SH-SY5Y (cell line): ENCODE measurements around the gene SDK1.

Source experiments
- GATA2 ChIP-seq: IDR thresholded peaks from 2 replicates; pipeline ENCODE4 v1.6.1; 2011; ENCODE audit warnings: mild to moderate bottlenecking, low read depth, low read length
- GATA3 ChIP-seq: IDR thresholded peaks from 2 replicates; pipeline ENCODE4 v1.6.1; 2011; ENCODE audit warnings: low read depth, mild to moderate bottlenecking, low read length, moderate library complexity

The SDK1 gene

DNA sequence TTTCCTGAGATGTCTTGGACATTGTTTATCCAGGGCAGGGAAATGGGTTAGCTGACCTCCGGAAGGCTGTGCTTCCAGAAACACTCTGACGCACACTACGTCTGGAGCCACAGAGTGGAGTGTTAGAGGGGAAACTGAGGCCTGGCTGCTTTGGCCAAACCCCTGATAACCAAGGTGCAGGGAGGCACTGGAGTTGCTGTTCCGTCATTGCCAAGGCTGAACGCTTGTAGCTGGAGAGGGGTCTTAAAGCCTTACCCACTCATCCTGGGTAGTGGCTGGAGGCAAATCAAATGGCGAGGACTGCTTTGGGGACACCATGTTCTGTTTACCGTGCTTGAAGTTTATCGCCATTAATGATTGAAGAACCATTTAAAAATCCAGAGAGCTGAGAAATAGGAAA, 776.9 kb downstream of the SDK1 start:
- TF ChIP-seq GATA3 (no peak), GATA2 (no peak)

DNA sequence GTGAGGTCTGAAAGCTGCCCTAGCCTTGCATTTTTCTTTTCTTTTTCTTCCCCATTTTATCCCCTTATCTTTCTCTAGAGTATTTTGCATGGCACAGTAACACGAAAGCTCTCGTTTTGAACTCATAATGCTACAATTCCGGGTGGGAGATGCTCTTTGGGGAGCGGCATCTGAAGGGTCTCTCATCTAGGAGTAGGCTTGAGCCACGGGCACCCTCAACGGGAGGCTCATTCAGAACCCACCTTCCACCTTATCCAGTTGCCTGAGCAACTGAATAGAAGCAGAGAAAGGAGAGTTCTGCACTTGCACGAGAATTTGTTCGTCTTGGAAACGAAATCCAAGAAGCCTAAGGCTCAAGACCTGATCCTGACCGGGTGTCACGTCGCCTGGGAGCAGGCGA, 777.5 kb downstream of the SDK1 start:
- no peak for TF ChIP-seq GATA3
- no peak for TF ChIP-seq GATA2

DNA sequence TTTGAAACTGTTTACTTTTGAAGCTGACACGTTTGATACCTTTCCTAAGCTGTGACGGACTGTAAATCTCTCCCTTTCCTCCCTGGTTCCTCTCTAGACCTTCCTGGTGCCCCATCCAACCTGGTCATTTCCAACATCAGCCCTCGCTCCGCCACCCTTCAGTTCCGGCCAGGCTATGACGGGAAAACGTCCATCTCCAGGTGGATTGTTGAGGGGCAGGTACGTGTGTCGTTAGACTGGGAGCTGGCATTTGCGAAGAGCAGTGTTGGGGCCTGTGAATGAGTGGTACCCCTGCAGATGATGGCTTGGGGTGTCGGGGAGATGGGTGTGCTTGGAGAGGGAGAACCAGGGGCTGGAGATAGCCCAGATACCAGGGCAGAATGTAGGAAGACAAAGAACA, 778.3 kb downstream of the SDK1 start:
- TF ChIP-seq GATA2 (no peak), GATA3 (no peak)

DNA sequence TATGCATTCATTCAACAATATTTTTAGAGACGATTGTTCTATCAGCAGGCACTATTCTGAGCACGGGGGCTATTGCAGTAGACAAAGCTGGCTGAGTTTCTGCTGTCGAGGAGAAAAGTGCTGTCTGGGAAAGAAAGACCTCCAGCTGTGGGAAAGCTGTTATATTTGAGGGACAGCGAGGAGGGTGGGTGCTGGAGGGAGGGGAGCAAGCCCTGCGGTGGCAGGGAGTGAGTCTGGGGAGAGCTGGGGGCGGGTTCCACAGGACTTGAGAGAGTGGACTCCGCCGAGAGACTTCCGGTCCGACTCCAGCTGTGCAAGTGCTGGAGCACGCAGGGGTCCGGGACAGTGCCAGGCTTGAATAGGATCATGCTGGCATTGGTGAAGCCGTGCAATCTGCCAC, 778.9 kb downstream of the SDK1 start:
- TF ChIP-seq GATA3 (no peak), GATA2 (no peak)

DNA sequence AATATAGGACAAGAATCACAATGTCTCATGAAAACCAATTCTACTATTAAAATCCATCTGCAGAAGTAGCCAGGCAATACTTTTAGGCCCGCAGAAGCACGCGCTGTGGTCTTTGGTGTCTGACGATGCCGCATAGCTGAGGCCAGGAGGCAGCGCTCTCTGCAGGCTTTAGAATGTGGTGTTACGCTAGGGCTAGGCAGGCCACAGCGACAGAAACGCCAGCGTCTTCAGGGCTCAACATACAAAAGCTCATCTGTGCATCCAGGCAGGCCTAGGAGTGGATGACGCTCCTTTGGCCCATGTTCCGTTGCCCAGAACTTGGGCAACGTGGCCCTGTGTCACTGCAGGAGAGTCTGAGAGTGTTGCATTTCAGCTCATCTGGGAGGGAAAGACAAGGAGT, 779.9 kb downstream of the SDK1 start:
- no peak for TF ChIP-seq GATA2
- no peak for TF ChIP-seq GATA3

DNA sequence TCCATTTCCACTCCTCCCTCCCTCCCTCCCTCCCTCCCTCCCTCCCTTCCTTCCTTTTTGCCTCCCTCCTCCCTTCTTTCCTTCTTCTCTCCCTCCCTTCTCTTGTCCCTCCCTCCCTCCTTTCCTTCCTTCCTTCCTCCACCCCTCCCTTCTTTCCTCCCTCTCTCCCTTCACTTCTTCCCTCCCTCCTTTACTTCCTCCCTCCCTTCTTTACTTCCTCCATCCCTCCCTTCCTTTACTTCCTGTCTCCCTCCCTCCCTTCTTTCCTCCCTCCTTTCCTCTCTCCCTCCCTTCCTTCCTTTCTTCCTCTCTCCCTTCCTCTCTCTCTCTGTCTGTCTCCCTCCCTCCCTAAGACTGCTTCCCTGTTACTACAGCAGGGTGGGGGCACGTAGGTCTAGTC, 782.5 kb downstream of the SDK1 start:
- no peak for TF ChIP-seq GATA2

DNA sequence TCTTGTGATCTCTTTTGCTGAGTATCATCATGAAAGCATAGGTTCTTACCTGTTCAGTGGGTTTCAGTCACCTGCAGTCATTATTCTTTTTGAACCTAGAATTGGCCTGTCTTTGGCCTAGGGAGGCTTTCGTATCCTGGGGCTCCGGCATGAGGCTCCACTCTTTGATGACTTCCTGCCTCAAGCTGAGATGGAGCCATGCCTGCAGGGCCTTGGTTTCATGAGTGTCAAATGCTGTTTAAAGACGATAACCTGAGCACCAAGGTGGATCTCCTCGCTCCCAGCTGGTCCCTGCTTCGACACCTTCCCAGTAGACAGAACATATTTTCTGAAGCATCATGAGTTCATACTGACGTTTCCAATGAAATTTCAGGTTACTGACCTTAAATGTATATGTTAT, 783.2 kb downstream of the SDK1 start:
- TF ChIP-seq GATA3 (no peak), GATA2 (no peak)

DNA sequence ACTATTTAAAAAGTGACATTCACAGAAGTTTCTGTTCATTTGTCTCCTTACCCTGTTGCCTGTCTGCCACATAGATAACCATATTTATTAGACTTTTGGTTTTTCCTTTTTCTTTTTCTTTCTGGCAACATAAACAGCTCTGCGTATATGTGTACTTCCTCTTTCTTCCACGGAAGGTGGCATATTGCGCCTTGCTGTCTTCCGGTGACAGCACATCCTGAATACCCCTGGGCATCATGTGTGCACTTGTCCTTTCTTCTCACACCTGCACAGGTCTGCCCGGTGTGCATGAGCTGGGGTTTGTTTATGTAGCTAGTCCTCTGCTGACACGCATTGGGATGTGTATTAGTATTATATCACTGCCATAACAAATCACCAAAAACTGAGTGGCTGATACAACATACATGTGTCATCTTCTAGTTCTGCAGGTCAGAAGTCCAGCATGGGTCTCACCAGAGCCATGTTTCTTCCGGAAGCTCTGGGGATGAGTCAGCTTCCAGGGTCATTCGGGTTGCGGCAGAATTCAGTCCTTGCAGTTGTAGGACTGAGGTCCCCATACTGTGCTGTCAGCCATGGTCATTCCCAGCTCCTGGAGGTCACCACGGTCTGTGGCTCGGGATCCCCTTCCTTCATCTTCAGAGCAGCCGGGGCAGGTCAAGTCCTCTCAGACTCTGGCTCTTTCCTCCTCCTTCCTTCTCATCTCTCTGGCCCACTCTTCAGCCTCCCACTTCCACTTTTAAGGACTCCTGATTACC, 785.1 kb downstream of the SDK1 start:
- no peak for TF ChIP-seq GATA3
- no peak for TF ChIP-seq GATA2

DNA sequence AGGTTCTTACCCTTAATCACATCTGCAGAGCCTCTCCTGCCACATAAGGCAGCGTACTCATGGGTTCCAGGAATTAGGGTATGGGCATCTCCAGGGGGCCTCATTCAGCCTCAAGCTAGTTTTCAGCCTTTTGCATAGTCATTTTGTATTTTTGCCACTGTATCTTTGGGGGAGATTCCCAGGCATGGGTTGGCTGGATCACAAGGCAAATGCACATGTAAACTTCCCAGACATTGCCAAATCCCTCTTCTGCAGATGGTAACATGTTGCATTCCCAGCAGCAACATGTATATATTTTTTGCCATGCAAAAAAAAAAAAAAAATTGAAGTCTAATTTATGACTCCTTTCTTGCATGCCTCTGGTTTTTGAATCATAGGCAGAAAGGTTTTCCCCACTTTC, 785.7 kb downstream of the SDK1 start:
- TF ChIP-seq GATA2 (no peak), GATA3 (no peak)

DNA sequence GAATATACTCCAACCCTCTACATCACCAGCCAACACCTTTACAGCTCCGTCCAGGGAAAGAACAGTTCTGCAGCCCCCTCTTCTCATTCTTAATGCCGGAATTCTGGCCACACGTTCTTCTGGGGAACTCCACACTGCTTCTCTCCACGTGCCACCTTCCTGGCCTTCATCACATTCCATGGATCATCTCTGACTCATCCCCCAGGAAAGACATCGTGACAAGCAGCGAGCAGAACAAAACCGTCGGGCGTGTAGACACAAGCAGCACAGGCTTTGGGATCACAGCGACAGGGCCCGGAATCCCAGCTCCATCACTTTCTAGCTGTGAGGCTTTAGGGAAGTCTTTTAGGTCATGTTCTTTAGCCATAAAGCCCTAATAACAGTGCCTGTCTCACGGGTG, 790.7 kb downstream of the SDK1 start:
- TF ChIP-seq GATA2: no peak
- TF ChIP-seq GATA3: no peak

DNA sequence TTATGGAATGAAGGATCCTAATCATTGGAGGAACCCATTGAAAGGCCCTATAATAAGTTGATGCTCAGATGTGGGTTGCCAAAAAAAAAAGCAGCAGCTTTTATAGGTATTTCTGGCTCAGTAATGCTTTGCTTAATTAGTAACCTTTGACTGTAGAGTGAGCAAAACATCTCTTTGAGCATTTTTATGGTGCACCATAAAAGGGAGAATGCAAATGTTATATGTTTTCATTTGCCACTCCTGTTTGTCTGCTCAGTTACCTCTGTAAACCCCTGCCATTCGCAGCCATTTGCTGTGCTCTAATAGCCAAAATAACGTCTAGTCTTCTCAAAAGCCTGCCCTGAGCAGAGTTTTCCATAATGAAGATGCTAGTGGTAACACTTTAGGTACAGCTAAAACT, 792.0 kb downstream of the SDK1 start:
- TF ChIP-seq GATA2 (no peak), GATA3 (no peak)

DNA sequence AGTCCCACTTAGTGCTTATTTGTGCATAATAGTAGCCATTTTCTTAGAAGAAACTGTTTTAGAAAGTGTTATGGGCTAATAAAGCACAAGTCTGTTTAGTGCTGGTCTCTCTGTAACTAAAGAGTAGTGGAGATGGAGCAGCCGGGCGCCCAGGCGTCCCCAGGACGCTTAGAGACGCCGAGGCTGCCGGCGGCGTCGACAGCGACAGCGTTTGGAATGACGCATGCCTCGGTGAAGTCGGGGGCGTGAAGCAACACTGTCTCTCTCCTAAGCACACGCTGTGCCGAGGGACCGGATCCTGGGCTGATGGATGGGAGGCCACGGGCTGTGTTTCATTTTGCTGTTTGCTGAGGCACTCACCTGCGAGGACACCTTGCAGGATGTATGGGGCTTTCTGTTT, 792.4 kb downstream of the SDK1 start:
- TF ChIP-seq GATA2: no peak
- TF ChIP-seq GATA3: no peak

DNA sequence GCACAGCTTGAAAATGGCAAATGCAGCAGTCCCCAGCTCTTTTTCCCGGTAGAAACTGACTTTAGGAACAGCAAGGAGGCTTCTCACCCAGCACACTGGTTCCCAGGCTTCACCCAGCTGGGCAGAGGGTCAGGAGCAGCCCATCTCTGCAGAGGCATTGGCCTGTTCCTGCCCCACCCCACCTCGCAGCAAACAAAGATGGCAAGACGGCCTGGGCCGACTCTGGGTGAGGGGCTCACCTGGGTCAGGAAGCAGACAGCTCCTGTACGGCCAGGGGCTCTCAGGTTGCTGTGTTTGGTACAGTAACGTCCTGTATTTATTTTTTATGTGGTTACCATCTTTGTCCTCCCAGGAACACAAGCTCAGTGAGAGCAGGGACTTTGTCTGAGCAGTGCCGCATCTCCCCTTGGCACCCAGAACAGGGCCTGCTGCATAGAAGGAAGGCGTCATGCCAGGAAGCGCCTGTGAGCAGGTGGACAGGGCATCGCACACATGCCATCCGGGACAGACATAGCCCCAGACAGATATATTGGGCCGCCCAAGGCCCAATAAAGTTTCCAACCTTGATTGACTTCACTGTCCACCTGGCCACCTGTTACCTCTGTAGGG, 796.1 kb downstream of the SDK1 start:
- TF ChIP-seq GATA2: no peak
- no peak for TF ChIP-seq GATA3

DNA sequence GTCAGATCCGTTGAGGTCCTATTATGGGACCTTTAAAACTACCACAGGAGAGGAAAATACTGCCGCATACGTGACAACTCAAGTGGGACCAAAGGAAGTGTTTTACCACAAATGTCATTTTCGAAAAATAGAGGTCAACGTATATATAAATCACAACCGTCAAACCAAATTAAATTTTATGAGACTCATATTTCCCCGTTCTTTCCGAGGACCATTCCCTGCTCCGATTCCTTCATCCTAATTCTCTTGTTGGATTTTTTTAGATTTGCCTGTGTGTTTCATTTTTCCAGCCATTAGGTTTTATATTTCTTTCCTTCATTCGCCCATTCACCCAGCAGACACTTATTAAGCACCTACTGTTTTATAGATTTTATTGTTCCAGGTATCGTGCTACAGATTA, 797.1 kb downstream of the SDK1 start:
- TF ChIP-seq GATA3 (no peak), GATA2 (no peak)

DNA sequence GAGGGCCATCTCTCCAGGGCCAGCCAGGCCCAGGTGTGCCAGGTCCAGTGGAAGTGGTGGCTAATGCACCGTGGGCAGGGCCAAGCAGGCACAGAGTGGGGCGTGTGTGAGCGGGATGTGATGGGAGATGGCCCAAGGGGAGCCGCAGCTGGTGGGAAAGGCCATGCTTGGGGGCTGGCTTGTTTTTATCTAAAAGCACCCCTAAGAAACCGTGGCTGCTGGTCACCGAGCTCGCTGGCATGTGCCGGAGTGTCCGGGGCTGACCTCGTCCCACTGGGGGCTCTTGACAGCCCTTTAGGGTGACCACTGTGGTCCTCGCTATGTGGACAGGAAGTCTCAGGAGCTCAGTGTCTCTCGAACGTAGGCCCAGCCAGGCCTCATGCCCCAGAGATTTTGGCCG, 798.6 kb downstream of the SDK1 start:
- TF ChIP-seq GATA3 (no peak), GATA2 (no peak)
